K562 (cell line): ENCODE results near the gene ARV1. TPM values are rescaled to one million over a fixed set of nuclear protein-coding genes. Genes with fewer than 3 reads are reported as not detected.

Source experiments
- CCAR2 ChIP-seq: fragments of 200-400 bp; formaldehyde crosslinking; IDR thresholded peaks from 2 replicates; pipeline ENCODE4 v1.6.1; 2017; ENCODE audit warnings: mild to moderate bottlenecking, low read depth, low read length
- FOXJ2 ChIP-seq: fragments of 200-800 bp; sonication (Bioruptor generic); IDR thresholded peaks from 2 replicates; pipeline ENCODE4 v1.6.1; 2016; ENCODE audit warnings: missing genetic modification characterization, missing compliant biosample characterization
- FOXJ3 ChIP-seq: sonication (generic); formaldehyde crosslinking; IDR thresholded peaks from 2 replicates; pipeline ENCODE4 v1.4.0; 2020; ENCODE audit warnings: mild to moderate bottlenecking, missing genetic modification reagents
- FOXO4 ChIP-seq: fragments of 450-650 bp; formaldehyde crosslinking; IDR thresholded peaks from 2 replicates; pipeline ENCODE4 v1.4.0; 2020; ENCODE audit warnings: mild to moderate bottlenecking, moderate library complexity
- FOXP4 ChIP-seq: sonication (generic); formaldehyde crosslinking; IDR thresholded peaks from 2 replicates; pipeline ENCODE4 v1.8.0; 2022; ENCODE audit warnings: mild to moderate bottlenecking, missing genetic modification reagents, borderline replicate concordance
- MEIS2 ChIP-seq: fragments of 450-650 bp; IDR thresholded peaks from 2 replicates; pipeline ENCODE4 v1.6.1; 2014; ENCODE audit warnings: mild to moderate bottlenecking; ENCODE audit not compliant: partially characterized antibody
- NFATC3 ChIP-seq: fragments of 450-650 bp; IDR thresholded peaks from 2 replicates; pipeline ENCODE4 v1.6.1; 2017; ENCODE audit warnings: mild to moderate bottlenecking
- SMAD3 ChIP-seq: fragments of 450-650 bp; formaldehyde crosslinking; conservative IDR thresholded peaks from 2 replicates; pipeline ENCODE4 v1.4.0; 2020; ENCODE audit warnings: mild to moderate bottlenecking
- TOE1 ChIP-seq, 2 experiments: fragments of 450-650 bp in 1 of 2; sonication (generic) in 1 of 2; formaldehyde crosslinking in 1 of 2; IDR thresholded peaks; 2 replicates each; pipeline versions ENCODE4 v1.7.1 to v1.8.0; 2016 to 2022; ENCODE audit warnings: borderline replicate concordance in 2 of 2, mild to moderate bottlenecking in 2 of 2, antibody characterized with exemption in 1 of 2, inconsistent platforms in 1 of 2, low read depth in 1 of 2, missing genetic modification reagents in 1 of 2, moderate library complexity in 1 of 2
- ZBTB2 ChIP-seq: fragments of 450-650 bp; IDR thresholded peaks from 2 replicates; pipeline ENCODE4 v1.6.1; 2016; ENCODE audit warnings: antibody characterized with exemption
- ZBTB9 ChIP-seq: fragments of 450-650 bp; formaldehyde crosslinking; IDR thresholded peaks from 2 replicates; pipeline ENCODE4 v1.4.0; 2020; ENCODE audit warnings: mild to moderate bottlenecking, moderate library complexity
- ZNF253 ChIP-seq: fragments of 250-450 bp; sonication (Bioruptor Pico); conservative IDR thresholded peaks from 2 replicates; pipeline ENCODE4 v1.6.1; 2021; ENCODE audit warnings: mild to moderate bottlenecking
- ZNF384 ChIP-seq: IDR thresholded peaks from 2 replicates; pipeline ENCODE4 v1.6.1; 2012; ENCODE audit warnings: low read depth, low read length, improper control_type of control experiment
- ZNF551 ChIP-seq: fragments of 250-450 bp; sonication (Bioruptor Pico); IDR thresholded peaks from 2 replicates; pipeline ENCODE4 v1.5.0; 2021; ENCODE audit warnings: mild to moderate bottlenecking, moderate library complexity
- ZNF592 ChIP-seq: fragments of 450-650 bp; IDR thresholded peaks from 2 replicates; pipeline ENCODE4 v1.6.1; 2017; ENCODE audit warnings: antibody characterized with exemption, mild to moderate bottlenecking
- polyA plus RNA-seq, 8 experiments: library from polyadenylated mRNA; depleted of rRNA in 4 of 8; stranded (reverse) in 5 of 8; unstranded in 3 of 8; fragments of >200 nt; fragmentation: Nextera tagmentation in 2 of 8; fragmentation: Illumina TruSeq in 1 of 8; extraction: Ambion mirVana in 2 of 8; extraction: Trizol in 1 of 8; gene quantifications; 2 replicates each; pipeline versions ENCODE4 v1.2.1 to v1.2.3, GENCODE V29; 2011 to 2014; ENCODE audit warnings: inconsistent platforms in 1 of 8, missing spikeins in 1 of 8
- total RNA-seq, 7 experiments: library from RNA; depleted of rRNA in 6 of 7; stranded (reverse); fragments of >200 nt in 6 of 7; fragmentation: Illumina TruSeq in 2 of 7; extraction: Trizol in 2 of 7; gene quantifications; 2 replicates each; pipeline versions ENCODE4 v1.2.1 to v1.2.3, GENCODE V29; 2011 to 2021; ENCODE audit warnings: low replicate concordance in 1 of 7

ARV1 gene
- total and polyA plus RNA-seq, 9 of the 15 experiments (the other 6 are each of a cell fraction or from before 2014, with no cell fraction given): 54.8 to 139 (median 74.0) TPM

GRCh38 chr1:230978491-230979388, at the start of gene ARV1, which contains the start of gene TTC13 (continued):
- TF ChIP-seq FOXO4 (CRISPR knock-in tag): no peak
- TF ChIP-seq ZBTB2: peak; percentile 92
- no peak for TF ChIP-seq FOXP4 (CRISPR knock-in tag)
- TF ChIP-seq SMAD3 (CRISPR knock-in tag): 0 out of 2 replicates have a peak, but pooled peaks have one; percentile 38
- no peak for TF ChIP-seq NFATC3
- TF ChIP-seq ZBTB9 (CRISPR knock-in tag): 0 out of 2 replicates have a peak, but pooled peaks have one; percentile 34
- no peak for TF ChIP-seq ZNF253 (CRISPR knock-in tag)
- TF ChIP-seq TOE1 (IDR thresholded peaks at IDR 0.05; ENCODE audit: borderline replicate concordance): peak; percentile 40; the same call in 1 of the 2 replicates
- TF ChIP-seq TOE1 (CRISPR knock-in tag; IDR thresholded peaks at IDR 0.05; ENCODE audit: borderline replicate concordance, low read depth): 0 out of 2 replicates have a peak, but pooled peaks have one; percentile 60
- TF ChIP-seq ZNF384: 0 out of 2 replicates have a peak, but pooled peaks have one; percentile 12
- TF ChIP-seq FOXJ2: no peak
- no peak for TF ChIP-seq FOXJ3 (CRISPR knock-in tag)
- TF ChIP-seq ZNF551 (CRISPR knock-in tag): no peak
- TF ChIP-seq ZNF592: peak; percentile 90
- peak; percentile 84 for TF ChIP-seq MEIS2
- no peak for TF ChIP-seq CCAR2
